Measurements from ENCODE around the gene TNS1.

TNS1 gene

DNA sequence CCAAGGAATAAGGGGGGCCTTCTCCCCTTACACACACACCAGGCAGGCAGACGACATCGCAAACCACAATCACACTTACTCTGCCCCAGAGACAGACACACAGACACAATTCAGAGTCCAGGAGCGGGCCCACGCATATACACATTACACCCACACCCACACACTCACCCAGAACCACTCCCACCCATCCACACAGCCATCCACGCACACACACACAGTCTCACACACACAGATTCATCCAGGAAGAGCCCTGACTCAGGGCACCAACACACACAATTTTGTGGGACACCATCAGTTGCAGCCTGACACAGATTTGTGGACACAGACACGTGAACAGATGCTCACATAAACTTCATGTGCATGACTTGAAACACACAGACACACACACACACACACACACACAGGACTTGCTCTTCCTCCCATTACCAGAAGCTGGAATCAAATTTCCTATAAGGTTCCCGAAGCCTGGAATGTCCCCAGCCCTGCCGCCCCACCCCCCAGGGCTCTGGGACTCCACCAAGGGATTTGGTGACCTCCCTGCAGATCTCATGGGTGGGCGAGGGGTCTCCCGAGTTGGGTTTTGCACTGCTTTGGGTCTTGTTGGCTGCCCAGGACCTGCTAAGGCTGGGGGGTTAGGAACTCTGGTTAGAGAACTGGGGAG is 23.5 kb downstream of the TNS1 start:
- DNase-seq, result no peak

DNA sequence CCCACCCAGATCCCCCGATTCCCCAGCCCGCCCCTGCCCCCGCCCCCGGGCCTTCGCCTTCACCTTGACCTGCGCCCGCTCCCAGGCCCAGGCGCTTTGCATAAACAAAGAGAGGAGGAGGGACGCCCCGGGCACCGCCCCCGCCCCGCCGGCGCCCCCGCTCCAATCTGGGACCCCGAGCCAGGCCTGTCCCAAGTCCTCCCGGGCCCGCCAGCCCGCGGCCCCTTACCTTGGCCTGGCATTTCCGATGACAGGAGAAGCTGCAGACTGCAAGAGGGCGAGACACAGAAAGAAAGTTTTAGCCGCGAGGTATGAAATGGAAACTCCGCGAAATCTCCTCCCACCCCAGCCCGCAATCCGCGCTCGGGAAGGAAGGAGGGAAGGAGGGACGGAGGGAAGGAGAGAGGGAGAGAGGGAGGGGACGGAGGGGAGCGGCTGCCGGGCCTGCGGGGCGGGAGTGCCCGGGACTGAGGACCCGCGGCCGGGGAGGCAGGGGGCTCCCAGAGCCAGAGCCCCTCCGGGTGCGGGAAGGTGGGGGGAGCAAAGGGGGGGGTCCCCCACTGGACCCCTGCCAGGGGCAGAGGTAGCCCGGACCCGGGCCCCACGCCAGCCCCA is 24.2 kb downstream of the TNS1 start:
- DNase-seq, result no peak

DNA sequence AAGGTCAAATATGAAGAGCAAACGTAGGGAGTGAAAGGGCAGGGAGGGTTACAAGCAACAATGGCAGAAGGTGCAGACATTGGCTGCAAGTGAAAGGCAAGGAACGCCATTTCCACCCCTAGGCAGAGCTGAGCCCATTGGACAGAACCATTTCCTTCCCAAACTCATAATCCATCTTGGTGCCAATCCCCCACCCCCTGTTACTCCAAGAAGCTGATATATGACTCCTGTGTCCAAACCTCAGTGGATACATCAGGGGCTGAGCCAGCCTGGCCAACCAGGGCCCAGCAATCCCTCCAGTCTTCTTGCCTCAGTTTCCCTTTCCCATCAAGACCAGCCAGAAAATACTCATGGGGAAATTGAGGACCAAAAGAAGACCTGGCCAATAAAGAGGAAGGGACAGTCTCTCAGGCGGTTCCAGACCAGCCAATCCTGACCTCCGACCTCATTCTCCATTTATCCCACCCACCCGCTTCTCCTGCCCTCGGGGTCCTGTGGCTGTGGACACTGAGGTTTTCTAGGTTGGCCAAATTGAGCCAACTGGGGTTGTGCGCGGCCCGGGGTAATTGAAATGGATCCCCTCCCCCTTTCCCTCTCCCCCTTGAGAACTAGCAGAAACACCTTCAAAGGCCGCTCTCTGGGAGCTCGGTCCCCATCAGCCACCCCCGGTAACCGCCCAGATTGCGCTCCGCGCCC is 24.8 kb downstream of the TNS1 start:
- no peak for DNase-seq

DNA sequence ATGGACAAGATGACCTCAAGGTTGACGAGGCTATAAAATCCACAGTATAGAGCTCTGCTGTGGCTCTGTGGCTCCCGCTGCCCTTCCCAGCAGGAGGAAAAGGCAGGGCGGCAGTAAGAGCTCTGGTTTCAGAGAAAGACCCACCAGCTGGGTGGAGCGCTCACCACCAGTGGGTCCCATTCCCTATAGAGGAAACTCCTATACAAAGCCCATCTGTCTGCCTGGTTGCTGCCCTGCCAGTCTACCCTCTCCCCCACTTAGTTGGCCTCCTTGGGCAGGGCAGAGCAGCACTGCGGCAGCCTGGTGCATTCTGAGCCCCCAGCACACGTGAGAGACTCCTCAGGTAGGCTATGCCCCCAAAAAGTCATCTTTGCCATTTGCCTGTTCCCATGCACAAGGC is 26.5 kb downstream of the TNS1 start:
- no peak for DNase-seq

DNA sequence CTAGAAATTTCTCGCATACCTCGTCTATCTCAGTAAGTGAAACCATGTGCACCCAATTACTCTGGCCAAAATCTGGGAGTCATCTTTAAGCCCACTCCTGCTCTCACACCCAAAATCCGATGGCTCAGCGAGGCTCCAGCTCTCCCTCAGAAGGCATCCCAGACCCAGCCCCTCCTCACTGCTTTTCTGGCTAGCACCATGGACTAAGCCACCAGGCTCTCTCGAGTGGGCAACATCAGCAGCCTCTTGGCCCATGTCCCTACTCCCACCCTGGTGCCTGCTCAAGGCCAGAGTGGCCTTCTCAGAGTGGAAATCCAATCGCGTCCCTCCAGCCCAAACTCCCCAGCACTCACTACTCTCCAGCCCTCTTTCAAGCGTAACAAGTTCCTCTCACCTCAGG is 27.2 kb downstream of the TNS1 start:
- no peak for DNase-seq

DNA sequence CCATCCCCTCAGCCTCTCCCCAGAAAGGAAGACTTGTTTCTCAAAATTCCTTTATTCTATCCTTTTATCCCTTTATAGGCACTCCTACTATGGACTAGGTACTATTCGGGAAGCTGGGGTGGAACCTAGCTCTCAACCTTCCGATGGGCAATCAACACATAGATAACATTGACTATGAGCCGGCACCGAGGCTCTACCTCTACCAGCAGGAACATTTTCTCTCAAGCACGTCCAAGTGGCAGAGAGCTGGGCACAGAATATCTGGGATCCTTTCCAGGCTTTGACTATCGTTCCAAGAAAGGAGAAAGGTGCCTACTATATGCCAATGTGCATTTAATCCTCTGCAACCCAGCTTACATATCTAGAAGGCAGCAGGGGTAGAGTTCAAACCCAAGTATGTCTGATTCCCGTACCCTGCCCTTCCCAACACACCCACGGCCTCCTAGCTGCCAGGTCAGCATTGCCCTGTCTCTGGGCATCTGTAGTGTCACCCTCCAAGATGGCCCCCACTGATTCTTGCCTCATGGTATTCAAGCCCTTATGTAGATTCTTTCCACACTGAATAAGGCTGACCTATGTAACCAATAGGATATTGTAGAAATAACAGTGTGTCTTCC is 28.3 kb downstream of the TNS1 start:
- no peak for DNase-seq

DNA sequence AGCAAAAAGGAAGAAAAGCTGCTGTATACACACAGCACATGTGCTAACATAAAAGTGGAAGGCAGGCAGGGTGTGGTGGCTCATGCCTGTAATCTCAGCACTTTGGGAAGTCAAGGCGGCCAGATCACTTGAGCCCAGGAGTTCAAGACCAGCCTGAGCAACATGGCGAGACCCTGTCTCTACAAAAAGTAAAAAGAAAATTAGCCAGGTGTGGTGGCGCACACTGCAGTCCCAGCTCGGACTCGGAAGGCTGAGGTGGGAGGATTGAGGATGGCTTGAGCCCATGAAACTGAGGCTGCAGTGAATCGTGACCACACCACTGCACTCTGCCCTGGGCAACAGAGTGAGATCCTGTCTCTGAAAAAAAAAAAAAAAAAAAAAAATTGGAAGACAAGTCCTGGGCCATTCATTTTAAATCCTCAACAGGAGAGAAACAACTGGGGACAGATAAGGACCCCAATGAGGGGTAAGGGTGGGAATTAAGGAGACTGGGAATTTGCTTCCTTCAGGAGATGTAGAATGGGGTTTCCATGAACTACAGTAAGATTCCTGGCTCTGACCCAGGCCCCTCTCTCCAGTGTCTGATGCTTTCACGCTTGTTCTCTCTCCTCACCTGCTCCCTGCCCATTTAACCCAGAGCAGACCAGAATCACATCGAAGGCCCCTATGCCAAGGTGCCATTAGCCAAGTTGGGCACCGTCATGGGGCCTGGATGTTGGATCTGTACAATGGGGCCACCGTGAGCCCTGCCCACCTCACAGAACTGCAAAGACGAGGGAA is 29.6 kb downstream of the TNS1 start:
- DNase-seq, result no peak

DNA sequence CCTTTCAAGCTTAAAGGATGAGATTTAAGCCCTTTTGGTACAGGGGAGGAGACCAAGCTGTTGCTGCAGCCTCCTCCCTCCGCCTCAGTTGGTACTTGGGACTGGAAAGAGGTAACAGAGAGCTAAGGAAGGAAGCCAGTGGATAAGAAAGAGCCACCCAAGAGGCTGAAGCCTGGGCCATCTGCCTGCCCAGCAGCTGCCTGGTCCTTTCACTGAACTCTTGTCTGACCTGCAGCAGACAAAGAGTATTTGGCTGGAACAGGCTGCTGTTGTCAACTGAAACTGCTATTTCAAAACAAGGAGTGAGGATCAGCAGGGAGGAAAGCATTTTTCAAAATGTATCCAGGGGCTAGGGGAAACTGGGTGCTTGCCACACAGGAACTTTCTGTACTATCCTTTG is 30.3 kb downstream of the TNS1 start:
- DNase-seq, result peak; percentile 36

DNA sequence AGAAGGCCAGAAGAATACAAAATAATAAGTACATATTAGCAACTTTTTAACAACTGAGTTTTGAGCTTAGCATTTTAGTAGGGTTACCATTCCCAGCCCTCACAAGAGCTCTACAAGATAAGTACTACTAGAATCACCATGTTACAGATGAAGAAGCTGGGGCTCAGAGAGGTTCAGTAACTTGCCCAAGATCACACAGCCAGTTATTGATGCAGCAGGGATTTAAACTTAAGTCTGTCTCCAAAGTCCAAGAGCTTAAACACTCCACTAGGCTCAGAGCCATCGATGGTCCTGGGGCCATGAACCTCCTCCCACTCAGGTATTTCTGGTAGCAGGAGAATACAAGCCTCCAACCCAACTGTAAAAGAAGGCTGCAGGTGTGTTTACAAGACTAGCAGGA is 30.8 kb downstream of the TNS1 start:
- DNase-seq, result no peak

DNA sequence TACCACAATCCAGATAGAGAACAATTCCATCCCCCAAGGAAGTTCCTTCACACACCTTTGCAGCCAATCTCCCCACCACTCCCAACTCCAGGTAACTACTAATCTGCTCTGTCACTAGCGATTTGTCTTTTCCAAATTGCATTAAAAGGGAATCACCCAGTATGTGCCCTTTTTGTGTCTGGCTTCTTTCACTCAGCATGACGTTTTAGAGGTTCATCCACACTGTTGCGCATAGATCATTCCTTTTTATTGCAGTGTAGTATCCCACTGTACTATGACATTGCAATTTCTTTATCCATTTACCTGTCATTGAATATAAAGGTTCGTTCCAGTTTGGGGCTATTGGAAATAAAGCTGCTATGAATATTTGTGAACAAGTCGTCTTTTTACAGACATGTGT is 31.6 kb downstream of the TNS1 start:
- DNase-seq, result no peak

DNA sequence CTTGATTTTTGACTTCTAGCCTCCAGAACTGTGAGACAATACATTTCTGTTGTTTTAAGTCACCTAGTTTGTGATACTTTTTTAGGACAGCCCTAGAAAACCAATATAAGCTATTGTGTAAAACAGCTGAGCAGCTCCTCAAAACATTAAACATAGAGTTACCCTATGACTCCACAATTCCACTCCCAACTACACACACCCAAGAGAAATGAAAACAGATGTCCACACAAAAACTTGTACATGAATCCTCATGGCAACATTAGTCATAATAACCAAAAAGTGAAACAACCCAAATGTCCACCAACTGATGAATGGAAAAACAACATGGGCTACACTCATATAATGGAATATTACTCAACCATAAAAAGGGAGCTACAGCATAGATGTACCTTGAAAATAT is 32.6 kb downstream of the TNS1 start:
- no peak for DNase-seq

DNA sequence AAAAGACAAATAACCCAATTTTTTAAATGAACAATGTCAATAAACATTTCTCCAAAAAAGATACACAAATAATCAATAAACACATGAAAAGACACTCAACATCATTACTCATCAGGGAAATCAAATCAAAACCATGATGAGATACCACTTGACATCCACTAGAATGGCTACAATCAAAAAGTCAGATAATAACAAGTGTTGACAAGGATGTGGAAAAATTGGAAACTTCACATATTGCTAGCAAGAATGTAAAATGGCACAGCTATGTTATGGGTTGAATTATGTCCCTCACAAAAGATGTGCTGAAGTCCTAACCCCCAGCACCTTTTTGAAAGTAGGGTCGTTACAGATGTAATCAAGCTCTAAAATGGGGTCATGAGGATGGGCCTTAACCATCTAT is 33.2 kb downstream of the TNS1 start:
- no peak for DNase-seq

DNA sequence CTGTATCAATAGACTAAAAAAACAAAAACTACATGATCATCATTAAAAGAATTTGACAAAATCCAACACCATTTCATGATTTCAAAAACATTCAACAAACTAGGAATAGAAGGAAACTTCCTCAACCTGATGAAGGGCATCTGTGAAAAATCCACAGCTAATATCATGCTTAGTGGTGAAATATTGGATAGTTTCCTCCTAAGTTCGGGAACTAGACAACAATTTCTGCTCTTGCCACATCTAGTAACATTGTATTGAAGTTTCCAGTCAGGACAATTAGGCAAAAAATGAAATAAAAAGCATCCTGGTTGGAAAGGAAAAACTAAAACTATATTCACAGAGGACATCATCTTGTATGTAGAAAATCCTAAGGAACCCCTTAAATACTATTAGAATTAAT is 34.8 kb downstream of the TNS1 start:
- DNase-seq, result no peak

DNA sequence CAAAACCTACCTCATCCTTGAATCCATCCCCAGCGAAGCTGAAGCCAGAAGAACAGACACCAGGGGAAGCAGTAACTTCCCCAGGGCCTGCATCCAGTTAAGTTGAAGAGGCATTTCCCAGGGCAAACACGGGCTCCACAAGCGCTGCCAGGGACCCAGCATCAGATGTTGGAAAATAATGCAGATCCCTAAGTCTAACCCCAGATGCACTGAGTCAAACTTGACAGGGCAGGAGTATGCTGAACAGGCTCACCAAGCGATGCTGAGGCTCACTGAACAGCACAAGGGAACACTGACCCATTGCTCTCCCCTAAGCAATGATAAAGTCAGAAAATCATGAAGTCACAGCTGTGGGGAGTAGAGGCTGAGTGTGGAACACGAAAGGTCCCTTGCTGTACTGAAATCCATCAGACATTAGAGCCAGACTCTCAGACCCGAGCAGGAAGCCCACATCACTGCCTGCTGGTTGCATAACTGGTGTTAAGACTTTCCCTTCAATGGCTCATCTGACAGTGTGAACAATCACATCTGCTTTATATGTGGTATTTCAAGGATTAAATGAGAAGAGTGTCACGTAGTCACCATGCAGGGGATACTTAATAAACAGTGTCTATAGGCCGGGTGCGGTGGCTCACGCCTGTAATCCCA is 36.2 kb downstream of the TNS1 start:
- no peak for DNase-seq

DNA sequence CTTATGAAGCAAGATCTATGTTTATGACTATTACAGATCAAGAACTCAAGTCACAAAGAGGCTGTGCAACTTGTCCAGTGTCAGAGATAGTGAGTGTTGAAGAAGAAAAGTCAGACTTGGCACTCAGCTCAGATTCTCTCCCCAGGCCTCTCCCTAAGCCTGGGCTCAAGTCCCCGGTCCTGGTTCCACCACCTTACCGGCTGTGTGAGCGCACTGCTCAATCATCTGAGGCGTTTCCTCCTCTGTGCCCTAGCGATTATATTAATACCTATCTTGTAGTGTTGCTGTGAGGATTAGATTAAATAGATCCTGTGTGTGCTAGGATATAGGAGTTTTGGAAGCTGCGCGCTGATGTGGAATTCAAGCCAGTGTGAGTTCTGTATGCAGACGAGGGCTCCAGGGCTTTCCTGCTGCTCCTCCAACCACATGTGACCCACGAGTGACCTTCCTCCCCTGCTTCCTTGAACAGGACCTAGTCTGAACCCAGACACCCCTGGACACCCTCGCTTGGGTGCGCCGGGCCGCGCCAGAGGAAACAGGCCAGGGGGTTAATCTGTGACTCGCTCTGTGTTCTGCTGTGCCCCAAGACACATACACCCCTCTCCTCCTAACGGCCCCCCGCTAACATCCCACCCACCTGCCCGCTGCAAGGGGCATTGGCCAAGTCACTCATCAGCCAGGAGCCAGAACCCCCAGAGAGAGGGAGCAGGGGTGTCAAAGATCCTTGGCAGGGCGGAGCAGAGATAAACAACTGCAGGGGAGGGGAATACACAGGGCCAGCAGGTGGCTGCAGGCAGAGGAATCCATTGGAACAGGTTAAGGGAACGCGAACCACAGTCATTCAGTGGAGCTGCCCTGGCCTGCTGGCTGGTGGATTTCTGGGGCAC is 38.3 kb downstream of the TNS1 start:
- peak; percentile 20 for DNase-seq

DNA sequence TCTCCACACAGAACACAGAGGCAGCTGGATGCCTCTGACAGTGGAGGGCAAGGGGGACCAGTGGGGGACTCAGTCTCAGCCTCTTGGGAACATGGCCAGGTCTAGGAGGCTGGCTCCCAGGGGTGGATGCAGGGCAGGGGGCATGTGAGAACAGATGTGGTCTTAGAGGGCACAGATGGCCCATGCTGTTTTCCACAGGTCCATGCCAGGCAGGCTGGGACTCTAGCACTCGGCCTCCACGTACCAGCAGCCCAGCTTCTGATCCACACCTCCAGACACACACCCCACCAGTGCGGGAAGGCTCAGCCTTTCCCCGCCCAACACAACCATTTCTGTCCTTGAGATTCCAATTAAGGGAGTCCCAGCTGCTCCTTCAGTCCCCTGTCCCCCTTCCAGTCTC is 42.4 kb downstream of the TNS1 start:
- no peak for DNase-seq

DNA sequence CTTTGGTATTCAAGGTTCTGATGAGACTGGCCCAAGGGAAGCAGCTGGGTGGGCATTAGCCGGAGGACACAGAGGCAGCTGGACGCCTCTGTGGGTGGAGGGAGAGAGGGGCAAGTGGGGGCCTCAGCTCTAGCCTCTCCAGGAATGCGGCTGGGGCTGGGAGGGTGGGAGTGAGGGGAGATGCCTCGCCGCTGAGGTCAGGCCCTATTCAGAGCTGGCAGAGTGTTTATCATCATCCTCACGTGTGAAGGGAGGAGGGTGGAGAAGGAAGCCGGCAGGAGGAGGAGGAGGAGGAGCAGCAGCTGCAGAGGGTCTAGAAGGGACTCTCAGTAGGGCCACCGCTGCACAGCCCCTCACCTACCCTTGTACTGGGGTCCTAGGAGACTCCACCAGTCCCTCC is 43.1 kb downstream of the TNS1 start:
- DNase-seq, result no peak

DNA sequence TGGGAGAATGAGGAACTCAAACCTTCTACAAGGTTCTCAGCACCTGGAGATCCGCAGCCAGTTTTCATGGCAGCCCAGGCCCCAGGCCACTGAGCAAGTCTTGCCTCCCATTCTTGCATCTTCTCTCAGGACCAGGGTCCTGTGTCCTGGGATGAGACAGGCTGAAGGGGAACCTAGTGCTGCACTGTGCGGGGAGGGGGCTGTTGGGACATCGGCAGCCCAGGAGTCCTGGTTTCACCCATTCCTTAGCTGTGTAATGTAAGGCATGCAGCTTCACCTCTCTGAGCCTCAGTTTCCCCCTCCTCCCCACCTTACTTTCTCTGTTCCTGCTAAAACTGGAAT is 43.9 kb downstream of the TNS1 start:
- no peak for DNase-seq

DNA sequence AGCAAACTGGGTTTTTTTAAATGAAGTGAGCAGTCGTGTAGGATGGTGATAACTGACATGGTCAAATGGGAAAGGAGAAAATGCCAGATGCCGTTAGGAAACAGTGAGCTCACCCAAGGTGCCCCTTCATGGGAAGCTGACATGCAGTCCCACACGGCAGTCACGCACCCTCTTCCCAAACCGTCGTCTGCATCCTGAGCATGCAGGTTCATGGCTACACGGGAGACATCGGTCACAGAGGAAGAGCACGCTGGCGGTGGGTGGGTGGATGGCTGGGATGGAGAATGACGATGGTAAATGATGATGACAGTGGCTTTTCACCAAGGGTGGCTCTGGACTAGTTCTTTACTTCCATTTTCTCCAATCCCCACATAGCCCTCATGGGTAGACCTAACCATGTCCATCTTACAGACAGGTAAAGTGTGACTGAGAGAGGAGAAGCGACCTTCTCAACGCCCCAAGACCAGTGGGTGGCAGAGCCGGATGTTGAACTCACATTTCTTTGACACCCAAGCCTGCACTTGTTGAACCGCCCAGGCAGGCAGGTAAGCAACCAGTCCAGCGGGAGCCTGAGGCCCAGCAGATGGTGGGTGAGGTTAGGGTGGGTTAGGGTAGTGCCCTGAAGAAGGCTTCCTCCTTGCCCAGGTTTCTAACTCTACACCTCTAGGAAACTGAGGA is 44.5 kb downstream of the TNS1 start:
- DNase-seq, result no peak

DNA sequence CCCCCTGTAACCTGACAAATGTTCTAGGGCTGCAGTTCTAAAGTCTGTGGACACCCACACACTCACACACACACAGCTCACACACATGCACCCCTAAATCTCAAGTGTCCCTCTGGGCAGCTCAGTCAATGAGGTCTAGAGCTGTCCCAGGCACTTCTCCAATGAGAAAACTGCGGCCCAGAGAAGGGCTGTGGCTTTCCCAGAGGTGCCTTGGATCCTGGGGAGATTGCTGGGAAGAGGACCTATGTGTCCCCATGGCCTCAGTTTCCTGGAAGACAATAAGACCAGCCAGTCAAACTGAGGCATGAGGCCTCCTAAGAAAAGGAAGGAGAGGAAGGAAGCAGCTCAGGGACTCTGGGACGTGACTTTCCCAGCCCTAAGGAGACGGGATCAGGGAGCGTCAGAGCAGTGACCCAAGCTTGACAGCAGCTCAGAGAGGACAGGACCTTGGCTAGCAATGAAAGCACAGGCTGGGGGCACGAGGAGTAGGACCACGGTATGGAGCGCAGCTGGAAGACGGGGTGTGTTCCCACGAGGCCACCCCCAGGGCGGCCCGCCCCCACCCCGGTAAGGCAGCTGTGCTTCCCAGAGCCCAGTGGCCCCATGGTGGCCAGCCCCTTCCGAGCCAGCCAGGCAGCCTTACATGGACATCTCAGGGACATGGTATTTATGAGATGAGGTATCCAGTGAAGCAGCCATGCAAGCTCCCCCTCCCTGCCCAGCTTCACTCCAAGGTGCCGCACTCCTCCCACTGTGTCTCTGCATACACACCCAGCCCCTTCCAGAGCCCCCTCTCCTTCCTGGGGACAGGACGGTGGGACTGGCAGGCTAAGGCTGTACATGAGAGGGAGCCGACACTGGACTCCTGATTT is 46.0 kb downstream of the TNS1 start:
- no peak for DNase-seq
